A673 (cell line): Measurements from ENCODE around the gene CAPZB.

Source experiments
- EZH2 ChIP-seq: fragments of 200-600 bp; sonication (generic); IDR thresholded peaks from 2 replicates; pipeline ENCODE4 v1.6.1; 2017; ENCODE audit warnings: borderline replicate concordance, low read depth, mild to moderate bottlenecking, mixed read lengths, antibody characterized with exemption, low read length; ENCODE audit not compliant: poor library complexity, severe bottlenecking
- TF ChIP-seq, protein P1 (sequence below): fragments of 300-800, 200-600 bp; sonication (generic); conservative IDR thresholded peaks from 2 replicates; pipeline ENCODE4 v1.5.1; 2017; ENCODE audit warnings: low read depth, mild to moderate bottlenecking, antibody characterized with exemption, low read length, moderate library complexity, mixed read lengths

DNA sequence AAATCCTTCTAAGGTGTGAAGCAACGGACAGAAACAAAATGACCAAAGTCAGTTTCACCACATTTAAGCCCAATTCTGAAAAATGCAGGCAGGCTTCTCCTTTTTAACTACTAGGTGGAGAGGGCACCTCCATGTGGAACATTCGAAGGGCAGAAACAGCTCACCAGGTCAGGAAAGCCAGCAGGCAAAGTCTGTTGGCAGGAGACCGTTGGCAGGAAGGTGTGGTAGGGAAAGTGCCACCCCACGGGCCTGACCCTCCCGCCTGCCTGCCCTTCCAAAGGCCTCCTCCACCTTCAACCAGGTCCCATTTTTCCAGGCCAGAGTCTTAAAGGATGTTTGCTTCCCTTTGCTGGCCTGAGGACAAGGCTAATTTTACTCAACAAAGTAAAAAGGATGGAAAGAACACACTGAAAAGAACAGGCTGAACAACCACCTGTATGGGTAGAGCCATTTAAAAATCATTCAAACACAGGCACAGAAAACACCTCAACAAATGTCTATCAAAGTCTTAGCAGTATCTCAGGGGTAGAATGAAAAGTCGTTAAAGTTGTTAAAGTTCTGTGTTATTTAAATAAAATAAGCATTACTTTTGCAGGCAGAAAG is 26.4 kb downstream of the CAPZB start:
- TF ChIP-seq, protein P1, sequence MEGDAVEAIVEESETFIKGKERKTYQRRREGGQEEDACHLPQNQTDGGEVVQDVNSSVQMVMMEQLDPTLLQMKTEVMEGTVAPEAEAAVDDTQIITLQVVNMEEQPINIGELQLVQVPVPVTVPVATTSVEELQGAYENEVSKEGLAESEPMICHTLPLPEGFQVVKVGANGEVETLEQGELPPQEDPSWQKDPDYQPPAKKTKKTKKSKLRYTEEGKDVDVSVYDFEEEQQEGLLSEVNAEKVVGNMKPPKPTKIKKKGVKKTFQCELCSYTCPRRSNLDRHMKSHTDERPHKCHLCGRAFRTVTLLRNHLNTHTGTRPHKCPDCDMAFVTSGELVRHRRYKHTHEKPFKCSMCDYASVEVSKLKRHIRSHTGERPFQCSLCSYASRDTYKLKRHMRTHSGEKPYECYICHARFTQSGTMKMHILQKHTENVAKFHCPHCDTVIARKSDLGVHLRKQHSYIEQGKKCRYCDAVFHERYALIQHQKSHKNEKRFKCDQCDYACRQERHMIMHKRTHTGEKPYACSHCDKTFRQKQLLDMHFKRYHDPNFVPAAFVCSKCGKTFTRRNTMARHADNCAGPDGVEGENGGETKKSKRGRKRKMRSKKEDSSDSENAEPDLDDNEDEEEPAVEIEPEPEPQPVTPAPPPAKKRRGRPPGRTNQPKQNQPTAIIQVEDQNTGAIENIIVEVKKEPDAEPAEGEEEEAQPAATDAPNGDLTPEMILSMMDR = no peak
- no peak for TF ChIP-seq EZH2
